Natural killer cell (primary cell): ENCODE data around the gene ACOX3. TPM values are rescaled to one million over a fixed set of nuclear protein-coding genes. Genes with fewer than 3 reads are reported as not detected.

ENCODE experiments used
- ATAC-seq, 3 donors: fragments of 150-1000 bp in 2 of 3; fragments of 200-7000 bp in 1 of 3; cut with Tn5 transposase; 1 replicate in 1 of 3; 2 replicates in 2 of 3; pipeline ENCODE4 v1.10.0; 2021; ENCODE audit warnings: mild to moderate bottlenecking in 2 of 3, moderate library complexity in 2 of 3
- DNase-seq, 2 donors: peaks; one replicate each; pipeline versions ENCODE4 v3.0.0 to v3.0.0-alpha.2; 2013 to 2021; ENCODE audit warnings: mixed read lengths in 1 of 2
- H3K27ac ChIP-seq: one replicate; pipeline ENCODE4 v1.5.1; 2013; ENCODE audit warnings: mild to moderate bottlenecking, low read length
- H3K27me3 ChIP-seq: one replicate; pipeline ENCODE4 v1.6.1; 2013; ENCODE audit warnings: low read length; ENCODE audit not compliant: control insufficient read depth, insufficient read depth
- H3K36me3 ChIP-seq: one replicate; pipeline ENCODE4 v1.6.1; 2013; ENCODE audit warnings: low read length; ENCODE audit not compliant: control insufficient read depth, insufficient read depth
- H3K4me1 ChIP-seq: one replicate; pipeline ENCODE4 v1.6.1; 2013; ENCODE audit warnings: low read length; ENCODE audit not compliant: control insufficient read depth, insufficient read depth
- H3K4me3 ChIP-seq: one replicate; pipeline ENCODE4 v1.5.1; 2013; ENCODE audit warnings: low read length
- H3K9me3 ChIP-seq: one replicate; pipeline ENCODE4 v1.6.1; 2013; ENCODE audit warnings: low read length; ENCODE audit not compliant: control insufficient read depth, insufficient read depth
- H3K27ac Mint-ChIP-seq, 2 donors: one replicate each; pipeline ENCODE4 v1.8.0; 2022; ENCODE audit warnings: mild to moderate bottlenecking in 2 of 2, mixed read lengths in 2 of 2, moderate library complexity in 1 of 2
- H3K27me3 Mint-ChIP-seq, 2 donors: one replicate each; pipeline ENCODE4 v1.8.0; 2022; ENCODE audit warnings: low read depth in 2 of 2, mixed read lengths in 2 of 2
- H3K36me3 Mint-ChIP-seq: one replicate; pipeline ENCODE4 v1.8.0; 2022; ENCODE audit warnings: mixed read lengths
- H3K4me1 Mint-ChIP-seq, 2 donors: one replicate each; pipeline ENCODE4 v1.8.0; 2022; ENCODE audit warnings: mixed read lengths in 2 of 2
- H3K4me3 Mint-ChIP-seq: one replicate; pipeline ENCODE4 v1.8.0; 2022; ENCODE audit warnings: mild to moderate bottlenecking, moderate library complexity, mixed read lengths
- H3K9me3 Mint-ChIP-seq, 2 donors: one replicate each; pipeline ENCODE4 v1.8.0; 2022; ENCODE audit warnings: mixed read lengths in 2 of 2
- WGBS: methylation state at CpG from one replicate; pipeline ENCODE4 v1.1.7; 2013; ENCODE audit warnings: missing lambda C conversion rate; ENCODE audit not compliant: insufficient coverage; 5-methylcytosine and 5-hydroxymethylcytosine counted together
- intact Hi-C: fragments of 100-400 bp; cut with micrococcal nuclease; formaldehyde crosslinking; loops from one replicate; pipeline ENCODE4 v1.14.2; 2022
- total RNA-seq, 4 donors: library from RNA; stranded (reverse); fragments of 120-200 nt in 1 of 4; gene quantifications; one replicate each; pipeline versions ENCODE4 v1.2.3 to v1.2.4, GENCODE V29; 2013 to 2022
- TF ChIP-seq, protein P1 (sequence below): fragments of 200-600 bp; IDR thresholded peaks from one replicate; pipeline ENCODE4 v1.8.0; 2022; ENCODE audit warnings: antibody characterized with exemption

The ACOX3 gene
- total RNA-seq, 3 donors from 2014 or later (not counting 1 experiment from before 2014, with no cell fraction given): 12.4 to 18.3 (median 15.4) TPM

DNA sequence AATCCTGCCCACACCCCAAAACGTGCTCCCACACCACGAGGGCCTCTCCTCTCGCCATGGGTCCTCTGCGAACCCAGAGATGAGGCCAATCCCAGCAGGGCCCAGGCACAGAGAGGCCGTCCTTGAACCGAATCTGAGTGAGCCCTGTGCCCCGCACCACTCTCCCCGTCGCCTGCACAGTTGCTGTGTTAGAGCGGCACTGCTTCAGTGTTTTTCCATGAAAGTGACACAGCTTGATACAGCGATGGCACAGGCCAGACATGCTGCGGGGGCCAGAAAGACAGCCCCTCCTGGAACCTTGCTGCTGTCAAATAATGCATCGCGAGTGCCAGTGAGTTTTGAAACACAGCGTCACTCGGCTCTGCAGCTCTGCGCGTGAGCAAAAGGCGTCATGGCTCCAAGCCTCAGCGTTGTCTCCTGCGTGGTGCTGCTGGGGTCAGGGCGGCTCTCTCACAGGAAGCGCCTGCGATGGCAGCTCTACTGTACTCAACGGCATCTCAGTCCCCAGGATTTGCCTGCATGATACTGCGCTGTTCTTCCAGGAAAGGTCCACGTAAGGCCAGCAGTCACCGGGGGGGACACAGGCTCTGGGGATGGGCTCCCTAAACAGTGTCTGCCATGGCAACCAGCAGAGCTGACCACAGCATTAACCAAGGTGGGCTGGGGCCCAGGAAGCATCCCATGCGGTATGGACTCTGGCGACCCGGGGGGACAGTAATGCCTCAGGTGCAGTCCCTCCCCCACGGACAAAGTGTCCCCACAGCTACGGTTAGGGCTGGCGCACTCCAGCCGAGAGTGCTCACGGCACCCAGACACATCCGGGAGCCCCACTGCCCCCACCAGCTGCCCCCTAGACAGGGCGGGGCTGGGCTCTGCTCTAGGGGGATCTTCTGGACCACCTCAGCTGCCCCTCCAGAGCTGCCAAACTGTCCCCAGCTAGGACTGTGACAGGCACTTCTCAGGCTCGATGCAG, 63.1 kb downstream of the ACOX3 start:
- intact Hi-C loops: no loop called here
- DNase-seq: no peak
- Histone ChIP-seq H3K36me3 (peaks cover 7% of the 10 kb centered on the region), H3K27me3 (no peaks in the 10 kb centered on the region), H3K4me3 (no peak overlapping the region), H3K4me1 (no peaks in the 10 kb centered on the region), H3K9me3 (no peaks in the 10 kb centered on the region), H3K27ac (no peak overlapping the region)
- Mint-ChIP-seq H3K9me3 (no peaks in the 10 kb centered on the region), H3K4me3 (no peak overlapping the region), H3K4me1 (no peaks in the 10 kb centered on the region), H3K27ac (no peak overlapping the region), H3K27me3 (no peaks in the 10 kb centered on the region), H3K36me3 (no peaks in the 10 kb centered on the region)
- TF ChIP-seq, protein P1, sequence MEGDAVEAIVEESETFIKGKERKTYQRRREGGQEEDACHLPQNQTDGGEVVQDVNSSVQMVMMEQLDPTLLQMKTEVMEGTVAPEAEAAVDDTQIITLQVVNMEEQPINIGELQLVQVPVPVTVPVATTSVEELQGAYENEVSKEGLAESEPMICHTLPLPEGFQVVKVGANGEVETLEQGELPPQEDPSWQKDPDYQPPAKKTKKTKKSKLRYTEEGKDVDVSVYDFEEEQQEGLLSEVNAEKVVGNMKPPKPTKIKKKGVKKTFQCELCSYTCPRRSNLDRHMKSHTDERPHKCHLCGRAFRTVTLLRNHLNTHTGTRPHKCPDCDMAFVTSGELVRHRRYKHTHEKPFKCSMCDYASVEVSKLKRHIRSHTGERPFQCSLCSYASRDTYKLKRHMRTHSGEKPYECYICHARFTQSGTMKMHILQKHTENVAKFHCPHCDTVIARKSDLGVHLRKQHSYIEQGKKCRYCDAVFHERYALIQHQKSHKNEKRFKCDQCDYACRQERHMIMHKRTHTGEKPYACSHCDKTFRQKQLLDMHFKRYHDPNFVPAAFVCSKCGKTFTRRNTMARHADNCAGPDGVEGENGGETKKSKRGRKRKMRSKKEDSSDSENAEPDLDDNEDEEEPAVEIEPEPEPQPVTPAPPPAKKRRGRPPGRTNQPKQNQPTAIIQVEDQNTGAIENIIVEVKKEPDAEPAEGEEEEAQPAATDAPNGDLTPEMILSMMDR: no peak
- WGBS: 94% methylated on average over 39 of the region's 39 CpGs
- no peak for ATAC-seq

GRCh38 chr4:8376361-8377102, 64.0 kb downstream of the ACOX3 start:
- ATAC-seq: no peak
- intact Hi-C loops: no loop called here

GRCh38 chr4:8374851-8375649, 65.5 kb downstream of the ACOX3 start:
- DNase-seq (no peak), ATAC-seq (no peak)
- Histone ChIP-seq H3K36me3 (peaks cover 3% of the 10 kb centered on the region), H3K4me3 (no peak overlapping the region), H3K27ac (no peak overlapping the region), H3K4me1 (no peaks in the 10 kb centered on the region), H3K27me3 (no peaks in the 10 kb centered on the region), H3K9me3 (no peaks in the 10 kb centered on the region)
- Mint-ChIP-seq H3K27ac (no peak overlapping the region), H3K27me3 (no peaks in the 10 kb centered on the region), H3K4me1 (no peaks in the 10 kb centered on the region), H3K36me3 (no peaks in the 10 kb centered on the region), H3K9me3 (no peaks in the 10 kb centered on the region), H3K4me3 (no peak overlapping the region)
- 94% methylated on average over 49 of the region's 49 CpGs for whole genome bisulfite sequencing
- TF ChIP-seq, protein P1: no peak
- intact Hi-C loops: no loop called here

More at GRCh38 chr4:8376361-8377102, 64.0 kb downstream of the ACOX3 start:
- WGBS: 93% methylated on average over 20 of the region's 20 CpGs
- Histone ChIP-seq H3K4me3 (no peak overlapping the region), H3K4me1 (no peaks in the 10 kb centered on the region), H3K27me3 (no peaks in the 10 kb centered on the region), H3K36me3 (peaks cover 7% of the 10 kb centered on the region), H3K27ac (no peak overlapping the region), H3K9me3 (no peaks in the 10 kb centered on the region)
- H3K36me3 Mint-ChIP-seq: no peaks in the 10 kb centered on the region
- no peaks in the 10 kb centered on the region for H3K27me3 Mint-ChIP-seq
- no peaks in the 10 kb centered on the region for H3K4me1 Mint-ChIP-seq
- H3K9me3 Mint-ChIP-seq: no peaks in the 10 kb centered on the region
- H3K4me3 Mint-ChIP-seq: no peak overlapping the region
- TF ChIP-seq, protein P1: no peak
- H3K27ac Mint-ChIP-seq: no peak overlapping the region
- no peak for DNase-seq
